K562 (cell line): Measurements from ENCODE around the gene RNF34. TPM values are rescaled to one million over a fixed set of nuclear protein-coding genes. Genes with fewer than 3 reads are reported as not detected.

Experiments
- BRCA1 ChIP-seq, 2 experiments: fragments of 450-650 bp in 1 of 2; sonication (generic) in 1 of 2; formaldehyde crosslinking in 1 of 2; IDR thresholded peaks; 2 replicates each; pipeline versions ENCODE4 v1.5.0 to v1.6.1; 2017 to 2020; ENCODE audit warnings: mild to moderate bottlenecking in 1 of 2, missing genetic modification reagents in 1 of 2
- HDAC2 ChIP-seq: fragments of 450-650 bp; IDR thresholded peaks from 2 replicates; pipeline ENCODE4 v1.6.1; 2016; ENCODE audit warnings: mild to moderate bottlenecking
- HNRNPL ChIP-seq: fragments of 200-400 bp; formaldehyde crosslinking; IDR thresholded peaks from 2 replicates; pipeline ENCODE4 v1.6.1; 2017; ENCODE audit warnings: low read depth, mild to moderate bottlenecking, low read length
- MLLT1 ChIP-seq, 2 experiments: fragments of 450-650 bp; IDR thresholded peaks; 2 replicates each; pipeline ENCODE4 v1.6.1; 2016
- MYBL2 ChIP-seq, 2 experiments: fragments of 450-650 bp in 1 of 2; sonication (generic) in 1 of 2; formaldehyde crosslinking in 1 of 2; IDR thresholded peaks; 2 replicates each; pipeline versions ENCODE4 v1.6.1 to v1.8.1; 2017 to 2022; ENCODE audit warnings: borderline replicate concordance in 1 of 2, inconsistent platforms in 1 of 2, low read depth in 1 of 2, mild to moderate bottlenecking in 1 of 2, missing genetic modification reagents in 1 of 2, moderate library complexity in 1 of 2
- POLR2AphosphoS2 ChIP-seq: IDR thresholded peaks from 2 replicates; pipeline ENCODE4 v1.6.1; 2012; ENCODE audit warnings: low read length, improper control_type of control experiment
- ZNF639 ChIP-seq, 2 experiments: fragments of 200-800 bp in 1 of 2; sonication (Bioruptor generic) in 1 of 2; sonication (generic) in 1 of 2; formaldehyde crosslinking in 1 of 2; IDR thresholded peaks in 1 of 2; conservative IDR thresholded peaks in 1 of 2; 2 replicates each; pipeline versions ENCODE4 v1.5.0 to v1.6.1; 2016 to 2020; ENCODE audit warnings: missing compliant biosample characterization in 1 of 2, missing genetic modification characterization in 1 of 2, missing genetic modification reagents in 1 of 2
- polyA plus RNA-seq, 8 experiments: library from polyadenylated mRNA; depleted of rRNA in 4 of 8; stranded (reverse) in 5 of 8; unstranded in 3 of 8; fragments of >200 nt; fragmentation: Nextera tagmentation in 2 of 8; fragmentation: Illumina TruSeq in 1 of 8; extraction: Ambion mirVana in 2 of 8; extraction: Trizol in 1 of 8; gene quantifications; 2 replicates each; pipeline versions ENCODE4 v1.2.1 to v1.2.3, GENCODE V29; 2011 to 2014; ENCODE audit warnings: inconsistent platforms in 1 of 8, missing spikeins in 1 of 8
- total RNA-seq, 7 experiments: library from RNA; depleted of rRNA in 6 of 7; stranded (reverse); fragments of >200 nt in 6 of 7; fragmentation: Illumina TruSeq in 2 of 7; extraction: Trizol in 2 of 7; gene quantifications; 2 replicates each; pipeline versions ENCODE4 v1.2.1 to v1.2.3, GENCODE V29; 2011 to 2021; ENCODE audit warnings: low replicate concordance in 1 of 7
- TF ChIP-seq, protein P1 (sequence below): fragments of 250-450 bp; sonication (Bioruptor Pico); IDR thresholded peaks from 2 replicates; pipeline ENCODE4 v1.9.0; 2021; ENCODE audit warnings: mild to moderate bottlenecking
- TF ChIP-seq, protein P2 (sequence below): fragments of 250-450 bp; sonication (Bioruptor Pico); IDR thresholded peaks from 2 replicates; pipeline ENCODE4 v1.5.0; 2020; ENCODE audit warnings: mild to moderate bottlenecking

The RNF34 gene
- total and polyA plus RNA-seq, 9 of the 15 experiments (the other 6 are each of a cell fraction or from before 2014, with no cell fraction given): 41.7 to 88.9 (median 54.1) TPM

- no peak for TF ChIP-seq POLR2AphosphoS2
- no peak for TF ChIP-seq HNRNPL
- TF ChIP-seq BRCA1 (IDR thresholded peaks at IDR 0.05): no peak
- no peak for TF ChIP-seq BRCA1 (CRISPR knock-in tag; IDR thresholded peaks at IDR 0.05)
- TF ChIP-seq HDAC2: peak; percentile 69
- TF ChIP-seq, protein P1, sequence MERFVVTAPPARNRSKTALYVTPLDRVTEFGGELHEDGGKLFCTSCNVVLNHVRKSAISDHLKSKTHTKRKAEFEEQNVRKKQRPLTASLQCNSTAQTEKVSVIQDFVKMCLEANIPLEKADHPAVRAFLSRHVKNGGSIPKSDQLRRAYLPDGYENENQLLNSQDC: 0 out of 2 replicates have a peak, but pooled peaks have one; percentile 40
- peak in 1 of 2 experiments; percentile 75; a peak in 1 of 4 replicates for TF ChIP-seq ZNF639 (CRISPR knock-in tag; conservative IDR thresholded peaks at IDR 0.05 in 1 of 2, IDR thresholded peaks at IDR 0.05 in 1 of 2)
- TF ChIP-seq, protein P2, sequence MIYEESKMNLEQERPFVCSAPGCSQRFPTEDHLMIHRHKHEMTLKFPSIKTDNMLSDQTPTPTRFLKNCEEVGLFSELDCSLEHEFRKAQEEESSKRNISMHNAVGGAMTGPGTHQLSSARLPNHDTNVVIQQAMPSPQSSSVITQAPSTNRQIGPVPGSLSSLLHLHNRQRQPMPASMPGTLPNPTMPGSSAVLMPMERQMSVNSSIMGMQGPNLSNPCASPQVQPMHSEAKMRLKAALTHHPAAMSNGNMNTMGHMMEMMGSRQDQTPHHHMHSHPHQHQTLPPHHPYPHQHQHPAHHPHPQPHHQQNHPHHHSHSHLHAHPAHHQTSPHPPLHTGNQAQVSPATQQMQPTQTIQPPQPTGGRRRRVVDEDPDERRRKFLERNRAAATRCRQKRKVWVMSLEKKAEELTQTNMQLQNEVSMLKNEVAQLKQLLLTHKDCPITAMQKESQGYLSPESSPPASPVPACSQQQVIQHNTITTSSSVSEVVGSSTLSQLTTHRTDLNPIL (CRISPR knock-in tag): no peak
- TF ChIP-seq MYBL2 (IDR thresholded peaks at IDR 0.05; ENCODE audit: low read depth): peak; percentile 72
- no peak for TF ChIP-seq MYBL2 (CRISPR knock-in tag; IDR thresholded peaks at IDR 0.05; ENCODE audit: borderline replicate concordance)
- TF ChIP-seq MLLT1 (IDR thresholded peaks at IDR 0.05): peak; percentile 19 to 88
These were observed 47.9 kb upstream of the RNF34 start, which contains the start of gene ANAPC5 (continued) for GRCh38 chr12:121351820-121352681.
